HG02943 (cell line): Measurements from ENCODE around the gene AIF1.

ENCODE experiments used
- ATAC-seq: cut with Tn5 transposase; IDR thresholded peaks from one replicate; pipeline ENCODE4 v1.9.1; 2021; ENCODE audit warnings: mild to moderate bottlenecking, low read depth, moderate library complexity; ENCODE audit not compliant: unreplicated experiment

Gene AIF1

GRCh38 chr6:31639449-31639861 is 24.4 kb downstream of the AIF1 start:
- ATAC-seq = no peak

DNA sequence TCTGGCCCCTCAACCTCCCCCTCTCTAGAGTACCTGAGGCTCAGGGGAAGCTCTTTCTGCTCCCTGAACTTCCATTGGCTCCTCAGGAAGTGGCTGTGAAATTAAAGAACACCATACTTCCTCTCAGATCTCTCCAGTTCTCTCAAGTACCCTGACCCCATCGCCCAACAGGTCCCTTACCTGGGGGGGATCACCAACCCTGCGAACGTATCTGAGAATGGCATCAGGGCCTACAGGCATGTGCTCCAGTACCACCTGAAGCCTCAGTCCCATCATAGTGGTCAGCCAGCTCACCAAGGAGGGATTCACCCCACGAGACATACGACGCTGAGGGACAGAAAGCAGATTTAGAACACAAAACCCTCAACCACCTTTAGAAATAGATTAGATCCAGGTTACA is 25.6 kb downstream of the AIF1 start:
- no peak for ATAC-seq

DNA sequence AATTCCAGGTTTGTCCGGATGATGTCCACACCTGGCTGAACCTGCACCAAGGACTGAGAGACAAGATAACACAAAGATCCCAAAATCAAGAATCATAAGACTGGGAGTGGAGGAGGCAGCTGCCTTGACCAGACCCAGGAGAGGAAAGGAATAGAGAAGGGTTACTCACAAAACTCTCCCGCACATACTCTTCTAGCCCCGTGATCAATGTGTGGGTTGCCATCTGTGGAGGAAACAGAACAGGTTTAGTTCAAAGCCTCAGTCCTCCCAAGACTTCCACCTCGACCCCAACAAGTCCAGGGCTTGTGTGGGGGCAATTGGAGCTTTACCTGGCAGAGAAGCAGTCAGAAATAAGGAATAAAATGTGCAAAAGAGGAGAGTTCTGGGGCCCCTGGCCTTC is 26.3 kb downstream of the AIF1 start:
- no peak for ATAC-seq

DNA sequence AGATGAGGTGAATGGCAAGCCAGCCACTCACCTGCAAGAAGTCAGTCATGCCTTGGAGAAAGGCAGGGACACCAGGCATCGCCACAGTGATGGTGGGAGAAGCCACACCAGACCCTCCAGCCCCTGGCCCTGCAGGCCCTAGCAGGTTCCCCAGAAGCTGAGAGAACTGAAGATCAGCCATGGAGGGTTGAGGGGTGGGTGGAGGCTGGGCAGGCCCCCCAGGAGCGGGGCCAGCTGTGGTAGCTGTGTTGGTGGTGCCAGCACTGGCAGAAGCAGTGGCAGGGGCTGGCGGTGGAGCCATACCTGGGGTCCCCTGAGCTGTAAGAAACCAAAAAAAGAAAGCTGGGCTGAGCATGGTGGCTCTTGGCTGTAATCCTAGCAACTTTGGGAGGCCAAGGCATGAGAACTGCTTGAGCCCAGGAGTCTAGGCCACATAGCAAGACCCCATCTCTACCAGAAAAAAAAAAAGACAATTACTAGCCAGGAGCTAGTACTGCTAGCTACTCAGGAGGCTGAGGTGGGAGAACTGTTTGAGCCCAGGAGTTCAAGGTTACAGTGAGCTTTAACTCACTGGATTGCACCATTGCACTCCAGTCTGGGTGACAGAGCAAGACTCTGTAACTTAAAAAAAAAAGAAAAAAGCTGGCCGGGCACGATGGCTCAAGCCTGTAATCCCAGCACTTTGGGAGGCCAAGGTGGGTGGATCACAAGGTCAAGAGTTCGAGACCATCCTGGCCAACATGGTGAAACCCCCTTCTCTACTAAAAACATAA is 27.9 kb downstream of the AIF1 start:
- no peak for ATAC-seq

- no peak for ATAC-seq
These were observed 28.9 kb downstream of the AIF1 start for GRCh38 chr6:31643818-31644454.

DNA sequence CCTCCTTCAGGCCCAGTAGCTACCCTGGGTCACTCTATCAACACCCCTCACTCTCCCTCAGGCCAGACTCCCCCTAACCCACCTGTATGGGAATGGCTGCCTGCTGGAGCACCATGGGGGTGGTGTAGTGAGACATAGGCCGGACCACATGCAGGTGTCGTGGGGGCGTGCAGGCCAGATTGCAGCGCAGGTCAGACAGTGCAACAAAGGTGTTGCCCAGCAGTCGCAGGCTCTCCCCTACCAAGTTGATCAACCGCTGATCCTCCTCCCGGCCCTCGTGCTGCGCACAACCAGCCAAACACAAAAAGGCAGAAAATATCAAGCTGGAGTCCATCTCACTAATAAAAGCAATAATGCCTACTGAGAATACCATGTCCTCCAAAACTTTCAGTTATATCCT is 30.3 kb downstream of the AIF1 start:
- ATAC-seq = no peak

DNA sequence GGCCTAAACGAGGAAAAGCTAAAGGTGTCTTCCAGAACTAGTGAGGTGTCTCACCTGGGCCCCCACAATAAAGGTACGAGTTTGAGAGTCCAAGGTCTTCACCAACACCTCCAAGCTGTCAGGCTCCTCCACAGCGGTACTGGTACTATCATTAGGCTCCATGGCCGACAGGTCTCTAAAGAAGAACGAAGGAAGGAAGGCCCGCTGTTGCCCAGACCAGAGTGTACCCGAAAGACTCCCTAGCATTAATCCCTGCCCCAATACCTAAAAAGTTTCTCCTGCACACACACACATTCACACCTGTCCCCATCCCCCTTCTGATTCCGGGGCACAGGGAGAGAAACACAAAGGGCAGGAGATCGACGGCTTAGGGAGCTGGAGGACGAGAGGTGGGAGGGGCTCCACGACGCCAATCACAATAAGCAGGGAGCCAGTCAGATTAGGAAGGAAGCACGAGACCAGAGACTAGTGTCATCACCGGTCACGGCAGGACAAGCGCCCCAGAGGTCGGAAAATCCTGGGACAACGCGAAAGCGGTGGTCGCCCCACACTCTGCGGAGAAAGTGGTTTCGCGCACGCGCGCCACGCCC is 36.7 kb downstream of the AIF1 start:
- ATAC-seq = peak; percentile 27

DNA sequence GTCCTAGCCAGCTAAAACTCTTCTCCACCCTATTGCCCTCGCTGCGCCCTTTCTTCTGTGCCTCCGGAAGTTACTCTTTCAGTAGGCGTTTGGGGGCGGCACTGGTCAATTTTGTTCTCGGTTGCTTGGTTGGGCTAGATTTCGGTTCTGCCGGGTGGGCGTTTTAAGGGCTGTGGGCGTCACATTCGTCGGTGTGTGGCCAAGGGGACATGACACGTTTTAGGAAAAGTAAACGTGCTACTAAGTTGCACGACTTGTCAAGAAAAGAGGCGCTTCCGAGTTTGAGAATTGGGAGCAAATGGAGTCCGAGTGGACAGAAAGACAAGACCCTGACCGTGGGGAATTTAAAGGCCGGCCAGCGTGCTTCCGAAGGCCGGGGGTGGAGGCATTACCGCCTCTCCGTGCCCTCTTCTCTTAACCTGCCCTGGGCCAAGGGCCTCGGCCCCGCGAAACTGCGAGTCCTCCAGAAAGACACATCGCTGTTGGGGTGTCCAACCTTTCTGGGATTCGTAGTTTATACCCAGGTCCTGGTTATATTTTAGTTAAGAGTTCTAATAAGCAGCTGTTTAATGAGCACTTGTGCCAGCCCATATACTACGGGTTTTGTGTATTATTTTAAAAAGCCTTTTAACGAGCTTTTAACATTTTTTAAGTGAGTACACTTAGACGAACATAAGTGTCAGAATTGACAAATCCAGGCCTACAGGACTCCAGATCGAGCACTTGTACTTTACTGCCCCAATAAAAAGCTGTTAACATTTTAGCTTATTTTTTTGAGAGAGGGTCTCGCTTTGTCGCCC is 38.1 kb downstream of the AIF1 start:
- ATAC-seq = peak; percentile 68

- ATAC-seq = no peak
These were observed 39.7 kb downstream of the AIF1 start for GRCh38 chr6:31654574-31655348.

DNA sequence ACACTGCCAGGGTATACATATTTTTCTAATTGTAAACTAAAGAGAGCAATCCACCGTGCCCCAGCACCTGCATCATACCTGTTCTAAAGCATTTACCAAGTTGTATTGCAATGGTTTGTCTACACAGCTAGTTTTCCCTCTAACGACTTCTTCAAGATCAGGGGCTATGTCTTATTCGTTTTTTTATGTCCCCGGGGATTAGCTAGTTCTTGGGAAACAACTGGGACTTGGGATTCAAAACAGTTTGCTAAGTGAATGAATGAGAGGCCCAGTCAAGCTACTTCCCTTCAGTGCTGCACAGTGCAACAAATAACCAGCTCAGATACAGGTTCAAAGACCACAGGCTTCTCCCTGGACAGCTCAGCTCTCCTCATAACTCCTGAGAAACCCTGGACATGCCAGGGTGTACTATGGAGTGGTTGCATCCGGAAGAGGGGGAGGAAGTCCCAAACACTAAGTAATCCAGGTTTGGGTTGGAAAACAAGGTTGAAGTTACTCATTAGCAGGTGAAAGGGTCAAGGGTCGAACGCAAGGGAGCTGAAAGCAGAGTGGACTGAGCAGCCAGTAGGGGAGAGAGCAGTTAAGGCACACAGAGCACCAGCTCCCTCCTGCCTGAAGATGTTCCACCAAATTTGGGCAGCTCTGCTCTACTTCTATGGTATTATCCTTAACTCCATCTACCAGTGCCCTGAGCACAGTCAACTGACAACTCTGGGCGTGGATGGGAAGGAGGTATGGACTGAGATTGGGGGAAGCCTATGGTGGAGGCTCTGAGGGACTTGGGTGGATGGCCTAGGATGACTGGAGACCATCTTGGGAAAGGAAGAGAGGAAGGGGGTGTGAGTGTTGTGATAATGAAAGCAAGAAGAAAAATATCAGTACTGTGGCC is 40.6 kb downstream of the AIF1 start, which contains the start of gene APOM:
TSS of gene APOM (plus strand) at position 546 of the 889 bp plus-strand sequence. CDS start at position 619, 73 bp downstream.
- ATAC-seq = no peak

DNA sequence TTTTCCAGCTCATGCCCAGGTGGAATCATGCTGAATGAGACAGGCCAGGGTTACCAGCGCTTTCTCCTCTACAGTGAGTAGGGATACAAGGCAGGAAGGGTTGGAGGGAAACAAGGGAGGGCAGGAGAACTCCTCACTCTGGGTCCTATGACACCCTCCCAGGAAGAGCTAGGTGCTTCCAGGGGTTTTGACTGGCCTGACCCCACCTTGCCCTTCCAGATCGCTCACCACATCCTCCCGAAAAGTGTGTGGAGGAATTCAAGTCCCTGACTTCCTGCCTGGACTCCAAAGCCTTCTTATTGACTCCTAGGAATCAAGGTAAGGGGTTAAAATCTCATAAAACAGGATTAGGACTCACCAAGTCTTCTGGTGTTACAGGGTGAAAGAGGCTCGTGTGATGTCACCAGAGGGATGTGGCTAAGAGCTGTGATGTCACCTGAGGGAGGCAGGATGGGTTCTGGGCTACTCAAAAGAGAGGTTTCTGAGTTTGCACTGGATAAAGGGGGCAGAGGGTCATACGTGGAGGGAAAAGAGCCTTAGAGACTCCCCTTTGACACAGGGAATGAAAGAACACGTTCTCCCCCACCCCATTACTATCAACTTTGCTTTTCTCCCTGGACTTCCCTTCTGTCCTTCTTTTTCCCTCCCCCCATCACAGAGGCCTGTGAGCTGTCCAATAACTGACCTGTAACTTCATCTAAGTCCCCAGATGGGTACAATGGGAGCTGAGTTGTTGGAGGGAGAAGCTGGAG is 42.5 kb downstream of the AIF1 start:
- no peak for ATAC-seq

GRCh38 chr6:31658158-31658688 is 43.2 kb downstream of the AIF1 start:
- ATAC-seq = no peak

GRCh38 chr6:31658983-31659648 is 44.1 kb downstream of the AIF1 start:
- ATAC-seq = no peak

- no peak for ATAC-seq
These were observed 44.8 kb downstream of the AIF1 start for GRCh38 chr6:31659649-31660380.

DNA sequence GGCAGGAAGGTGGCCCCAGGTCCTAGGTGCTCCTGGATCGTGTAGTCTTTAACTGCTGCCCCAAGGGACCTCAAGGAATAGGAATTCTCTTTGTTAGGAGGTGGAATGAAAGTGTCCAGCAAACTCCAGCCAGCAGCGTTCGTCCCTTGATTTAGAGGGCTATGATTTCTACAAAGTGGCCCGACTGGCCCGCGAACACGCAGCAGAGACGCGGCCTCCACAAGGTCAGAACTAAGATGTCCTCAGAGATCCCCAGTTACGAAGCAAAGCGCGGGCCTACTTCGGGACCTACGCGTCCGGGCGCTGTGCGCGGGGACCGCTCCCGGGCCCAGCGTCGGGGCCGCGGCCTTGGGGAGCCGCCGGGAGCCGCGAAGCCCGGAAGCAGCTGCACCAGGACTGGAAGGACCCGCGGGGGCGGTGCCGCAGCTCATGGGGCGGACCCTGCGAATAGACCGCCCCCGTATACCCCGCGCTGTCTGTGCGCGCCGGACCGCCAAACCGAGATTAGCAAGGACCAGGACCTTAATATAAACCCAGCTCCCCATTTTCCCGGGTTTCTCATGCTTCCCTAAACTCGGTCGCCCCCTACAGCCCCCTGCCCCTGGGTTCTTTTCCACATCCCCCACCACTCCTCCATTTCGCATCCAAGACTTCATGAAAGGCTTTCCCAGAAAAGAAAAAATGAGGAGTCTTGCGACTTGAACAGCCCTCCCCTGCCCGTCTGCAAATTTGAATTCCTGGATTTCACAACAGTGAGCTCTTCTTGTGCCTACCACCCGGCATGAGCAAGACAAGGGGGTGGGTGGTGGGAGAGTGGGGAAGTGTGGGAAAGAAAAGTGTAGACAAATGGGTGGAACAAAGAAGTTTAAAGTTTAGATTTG is 45.6 kb downstream of the AIF1 start, which contains the start of gene C6orf47:
TSS of gene C6orf47 (minus strand) at position 398 of the 881 bp plus-strand sequence. CDS start 831 bp downstream, outside the sequence.
- ATAC-seq = no peak
